ENCODE results near the gene NCOA4.
"Not testable (repeated sequence)": the region's sequence is repeated elsewhere in the genome, so short reads cannot be mapped to it uniquely, and the experiment has no call there.

The NCOA4 gene

DNA sequence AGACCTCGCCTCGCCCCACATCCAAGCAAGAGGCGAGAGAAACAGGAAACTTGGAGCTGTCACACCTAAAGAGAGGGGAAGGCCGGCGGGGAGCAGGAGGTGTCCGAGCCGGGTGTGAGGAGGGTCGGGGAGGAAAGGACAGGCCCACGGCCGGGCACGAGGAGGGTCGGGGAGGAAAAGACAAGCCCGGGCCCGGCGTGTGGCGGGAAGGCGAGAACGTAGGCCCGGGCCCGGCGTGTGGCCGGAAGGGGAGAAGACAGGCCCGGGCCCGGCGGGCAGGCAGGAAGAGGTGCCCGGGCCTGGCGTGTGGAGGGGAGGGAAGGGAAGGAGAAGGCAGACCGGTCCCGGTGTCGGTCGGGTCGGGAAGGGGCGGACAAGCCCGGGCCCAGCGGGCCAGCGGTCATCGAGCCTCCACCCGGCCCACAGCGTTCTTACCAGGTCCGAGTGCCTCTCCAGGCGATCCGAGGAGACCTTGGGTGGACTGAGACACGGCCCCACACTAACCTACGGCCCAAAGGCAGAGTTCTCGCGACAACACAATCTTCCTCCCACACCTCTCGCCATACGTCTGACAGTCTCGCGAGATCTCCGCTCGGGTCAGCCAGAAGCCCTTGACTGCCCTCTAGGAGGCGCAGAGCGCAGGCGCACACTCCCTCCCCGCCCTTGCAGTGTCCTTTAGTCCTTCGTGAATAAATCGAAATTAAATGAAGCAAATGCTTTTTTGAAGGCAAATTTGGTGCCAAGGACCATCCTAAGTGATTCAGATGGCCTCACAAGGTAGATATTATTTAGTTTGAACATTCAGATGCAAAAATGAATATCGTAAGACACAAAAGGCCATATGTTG lies at the start of gene NCOA4:
Gene NCOA4, minus strand, starts transcription at position 533 of the 847 bp plus-strand sequence. CDS start 13,943 bp downstream, outside the sequence.
- DNase-seq (ENCODE audit: low read depth), result peak; percentile 92

- no peak for DNase-seq (ENCODE audit: low read depth)
Measured at GRCh38 chr10:46079831-46080585, 49.6 kb upstream of the NCOA4 start.

- no peak for DNase-seq (ENCODE audit: low read depth)
Measured at GRCh38 chr10:46077731-46078413, 47.4 kb upstream of the NCOA4 start.

- no peak for DNase-seq (ENCODE audit: low read depth)
Measured at GRCh38 chr10:46077141-46077554, 46.7 kb upstream of the NCOA4 start.

DNA sequence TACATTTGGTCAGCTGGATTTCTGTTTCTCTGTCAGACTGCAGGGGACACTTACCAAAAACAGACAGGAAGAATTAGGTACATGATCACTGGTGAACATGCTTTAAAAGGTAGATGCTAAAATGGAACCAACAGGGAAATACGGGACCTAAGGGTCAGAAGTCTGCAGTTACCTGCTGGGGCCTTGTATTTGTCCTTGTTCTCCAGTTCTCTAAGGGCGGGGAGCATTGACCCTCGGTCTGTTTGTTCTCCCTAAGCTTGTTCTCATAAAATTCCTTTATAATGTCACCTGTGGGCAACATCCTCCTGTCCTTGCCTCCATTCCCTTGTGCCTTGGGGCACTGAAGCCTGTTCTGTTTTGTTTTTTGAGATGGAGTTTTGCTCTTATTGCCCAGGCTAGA lies 45.4 kb upstream of the NCOA4 start:
- no peak for DNase-seq (ENCODE audit: low read depth)

DNA sequence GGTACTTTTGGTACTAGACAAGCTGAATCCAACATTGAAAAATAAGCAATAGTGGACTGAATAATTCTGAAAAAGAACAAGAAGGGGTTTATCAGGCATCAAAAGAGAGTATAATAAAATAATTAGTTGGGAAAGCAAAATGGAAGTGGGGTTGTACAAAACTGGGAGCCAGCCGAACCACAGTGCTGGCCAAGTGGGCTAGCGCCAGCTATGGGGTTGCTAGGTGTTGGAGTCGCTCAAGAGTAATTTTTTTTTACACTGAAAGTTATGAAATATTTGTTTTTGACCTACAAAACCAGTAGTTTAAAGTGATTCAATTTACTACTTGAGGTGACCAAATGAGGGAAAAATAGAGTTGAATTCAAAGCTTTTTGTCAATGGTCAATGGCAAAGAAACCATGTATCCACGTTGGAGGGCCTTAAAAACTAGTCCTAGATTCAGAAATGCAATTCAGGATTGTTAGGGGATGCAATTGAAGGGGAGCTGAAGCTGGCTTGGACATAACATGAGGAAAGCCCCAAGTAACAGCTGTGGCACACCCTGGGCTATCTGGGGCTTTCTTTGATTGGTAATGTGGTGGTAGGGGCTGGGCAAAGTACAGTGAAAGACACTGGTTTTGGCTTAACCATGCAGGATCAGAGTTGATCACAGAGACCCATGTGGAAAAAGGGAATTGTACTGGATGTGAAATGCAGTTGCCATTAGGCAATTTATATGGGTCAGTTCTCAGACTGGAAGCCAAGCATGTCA lies 43.9 kb upstream of the NCOA4 start:
- DNase-seq (ENCODE audit: low read depth), result no peak

- no peak for DNase-seq (ENCODE audit: low read depth)
Measured at GRCh38 chr10:46073564-46073963, 43.1 kb upstream of the NCOA4 start.

DNA sequence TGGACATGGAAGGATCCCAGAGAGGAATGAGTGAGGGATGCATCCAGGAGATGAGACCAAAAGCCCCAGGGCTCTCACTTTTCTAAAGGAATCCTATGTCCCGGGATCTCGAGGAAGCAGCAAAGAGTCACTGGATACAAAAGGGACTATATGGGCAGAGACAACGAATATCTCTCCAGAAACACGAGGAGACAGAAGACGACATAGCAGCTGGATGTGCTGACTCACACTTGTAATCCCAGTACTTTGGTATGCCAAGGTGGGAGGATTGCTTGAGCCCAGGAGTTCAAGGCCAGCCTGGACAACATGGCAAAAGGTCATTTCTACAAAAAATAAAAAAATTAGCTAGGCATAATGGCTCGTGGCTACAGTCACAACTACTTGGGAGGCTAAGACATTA lies 40.3 kb upstream of the NCOA4 start:
- no peak for DNase-seq (ENCODE audit: low read depth)

DNA sequence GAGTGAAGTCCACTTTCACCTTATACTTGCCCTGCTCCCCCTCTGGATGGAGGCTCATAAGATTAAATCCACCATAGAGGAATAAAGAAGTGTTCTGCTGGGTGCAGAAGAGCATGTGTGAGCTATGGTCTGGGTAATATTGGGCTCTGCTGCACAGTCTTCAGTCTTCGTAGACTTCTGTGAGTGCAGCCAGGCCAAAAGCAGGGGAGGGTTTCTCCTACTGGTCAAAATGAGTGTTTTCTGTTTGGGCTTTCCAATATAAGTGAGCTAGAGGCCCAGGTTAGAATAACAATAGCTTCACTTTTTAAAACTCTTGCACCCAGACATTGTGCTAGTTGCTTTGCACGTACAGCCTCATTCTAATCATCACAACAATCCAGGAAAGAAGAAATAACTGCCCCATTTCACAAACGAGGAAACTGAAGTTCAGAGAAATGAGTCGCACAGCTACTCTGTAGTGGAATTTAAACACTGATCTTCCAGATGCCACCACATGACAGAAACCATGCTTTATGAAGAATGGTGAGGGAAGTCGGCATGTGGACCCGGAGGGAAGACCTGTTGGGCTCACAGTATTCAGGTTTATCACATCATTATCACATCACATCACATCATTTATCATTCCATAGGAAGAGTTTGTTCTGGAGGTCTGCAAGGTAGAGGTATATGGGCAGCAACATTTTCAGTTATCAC lies 39.5 kb upstream of the NCOA4 start:
- no peak for DNase-seq (ENCODE audit: low read depth)

- no peak for DNase-seq (ENCODE audit: low read depth)
Measured at GRCh38 chr10:46068905-46069304, 38.5 kb upstream of the NCOA4 start.

- DNase-seq (ENCODE audit: low read depth), result no peak
Measured at GRCh38 chr10:46068117-46068516, 37.7 kb upstream of the NCOA4 start.

DNA sequence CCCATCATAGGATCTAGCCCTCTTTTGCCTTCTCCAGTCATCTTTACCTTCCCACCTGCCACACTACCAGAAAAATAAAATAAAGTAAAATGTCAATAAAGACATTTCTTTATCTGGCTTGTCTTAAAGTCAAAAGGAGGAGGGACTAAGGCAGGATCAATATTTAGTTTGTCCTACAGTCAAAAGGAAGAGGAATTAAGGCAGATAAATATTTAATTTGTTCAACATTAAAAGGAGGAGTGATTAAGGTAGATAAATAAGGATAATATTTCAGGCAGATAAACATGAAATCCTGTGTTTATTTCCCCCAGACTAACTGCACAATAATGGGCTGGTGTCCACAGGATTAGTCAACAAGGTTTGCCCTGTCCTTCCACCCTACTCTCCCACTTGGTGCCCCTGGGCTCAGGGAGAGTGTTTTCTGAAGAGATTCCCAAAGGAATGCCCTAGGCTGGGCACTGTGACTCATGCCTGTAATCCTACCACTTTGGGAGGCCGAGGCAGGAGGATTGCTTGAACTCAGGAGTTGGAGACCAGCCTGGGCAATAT lies 33.9 kb upstream of the NCOA4 start:
- DNase-seq (ENCODE audit: low read depth), result no peak

DNA sequence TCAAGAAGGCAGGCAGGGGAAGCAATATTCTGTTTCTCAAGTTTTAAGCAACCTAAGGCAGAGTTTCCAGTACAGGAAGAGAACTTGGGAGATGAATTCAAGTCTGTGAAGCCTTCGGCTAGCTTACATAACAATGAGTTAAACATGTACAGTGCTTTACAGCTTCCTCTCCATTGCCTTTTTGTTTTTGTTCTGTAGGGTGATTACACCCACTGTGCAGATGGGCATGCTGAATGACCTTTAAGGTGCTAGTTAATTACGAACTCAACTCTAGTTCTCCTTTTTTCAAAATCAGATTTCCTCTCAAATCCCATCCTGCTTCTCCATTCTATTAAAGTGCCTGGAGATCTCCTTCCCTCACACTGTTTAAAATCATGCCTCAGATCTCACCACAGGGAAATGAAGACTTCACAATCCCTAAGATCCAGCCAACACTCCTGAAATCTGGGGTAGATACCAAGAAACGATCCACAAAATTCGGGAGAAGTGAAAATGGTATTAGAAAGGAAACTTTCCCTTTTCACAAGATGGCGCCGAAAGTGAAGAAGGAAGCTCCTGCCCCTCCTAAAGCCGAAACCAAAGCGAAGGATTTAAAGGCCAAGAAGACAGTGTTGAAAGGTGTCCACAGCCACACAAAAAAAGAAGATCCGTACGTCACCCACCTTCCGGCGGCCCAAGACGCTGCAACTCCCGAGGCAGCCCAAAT lies 32.5 kb upstream of the NCOA4 start:
- no peak for DNase-seq (ENCODE audit: low read depth)

- no peak for DNase-seq (ENCODE audit: low read depth)
Measured at GRCh38 chr10:46060706-46061105, 30.3 kb upstream of the NCOA4 start.

GRCh38 chr10:46057927-46058326 lies 27.5 kb upstream of the NCOA4 start:
- DNase-seq (ENCODE audit: low read depth), result not testable (repeated sequence)

DNA sequence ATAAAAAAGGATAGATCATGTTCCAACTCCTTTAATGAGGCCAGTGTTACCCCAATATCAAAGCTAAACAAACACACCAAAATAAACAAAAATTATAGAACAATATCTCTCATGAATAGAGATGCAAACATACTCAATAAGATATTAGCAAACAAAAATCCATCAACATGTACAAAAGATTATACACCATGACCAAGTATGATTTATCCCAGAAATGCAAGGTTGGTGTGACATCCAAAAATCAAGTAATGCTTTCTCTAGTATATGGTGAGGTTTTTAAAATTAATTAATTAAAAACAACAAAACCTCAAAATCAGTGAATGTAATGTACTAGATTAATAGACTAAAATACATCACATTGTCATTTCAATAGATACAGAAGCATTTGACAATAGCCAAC lies 26.6 kb upstream of the NCOA4 start:
- DNase-seq (ENCODE audit: low read depth), result no peak

GRCh38 chr10:46055771-46056170 lies 25.3 kb upstream of the NCOA4 start:
- no peak for DNase-seq (ENCODE audit: low read depth)

DNA sequence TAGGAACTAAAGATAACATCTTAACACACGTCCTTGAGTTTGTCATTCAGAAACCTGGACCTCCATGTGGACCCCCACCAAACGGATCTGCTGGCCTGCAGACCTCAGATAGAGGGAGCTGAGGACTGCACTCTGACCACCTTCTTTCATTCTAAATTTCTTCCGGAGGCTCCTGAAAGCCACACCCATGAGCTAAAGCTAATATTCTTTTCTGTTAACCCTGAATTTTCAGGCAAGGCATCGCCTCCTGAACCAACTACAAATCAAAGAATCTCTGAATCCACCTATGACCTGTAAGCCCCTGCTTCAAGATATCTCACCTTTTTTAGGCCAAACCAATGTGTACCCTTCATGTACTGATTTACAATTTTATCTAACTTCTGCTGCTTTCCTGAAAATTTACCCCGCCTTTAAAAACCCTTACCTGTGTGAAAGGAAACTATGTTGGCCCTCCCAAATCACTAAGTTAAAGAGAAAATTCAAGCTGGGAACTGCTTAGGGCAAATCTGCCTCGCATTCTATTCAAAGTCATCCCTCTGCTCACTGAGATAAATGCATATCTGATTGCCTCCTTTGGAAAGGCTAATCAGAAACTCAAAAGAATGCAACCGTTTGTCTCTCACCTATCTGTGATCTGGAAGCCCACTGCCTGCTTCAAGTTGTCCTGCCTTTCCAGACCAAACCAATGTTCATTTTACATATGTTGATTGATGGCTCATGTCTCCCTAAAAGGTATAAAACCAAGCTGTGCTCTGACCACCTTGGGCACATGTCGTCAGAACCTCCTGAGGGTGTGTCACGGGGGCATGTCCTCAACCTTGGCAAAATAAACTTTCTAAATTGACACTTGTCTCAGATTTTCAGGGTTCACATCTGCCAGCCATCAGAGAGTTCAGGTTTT lies 23.4 kb upstream of the NCOA4 start:
- no peak for DNase-seq (ENCODE audit: low read depth)

DNA sequence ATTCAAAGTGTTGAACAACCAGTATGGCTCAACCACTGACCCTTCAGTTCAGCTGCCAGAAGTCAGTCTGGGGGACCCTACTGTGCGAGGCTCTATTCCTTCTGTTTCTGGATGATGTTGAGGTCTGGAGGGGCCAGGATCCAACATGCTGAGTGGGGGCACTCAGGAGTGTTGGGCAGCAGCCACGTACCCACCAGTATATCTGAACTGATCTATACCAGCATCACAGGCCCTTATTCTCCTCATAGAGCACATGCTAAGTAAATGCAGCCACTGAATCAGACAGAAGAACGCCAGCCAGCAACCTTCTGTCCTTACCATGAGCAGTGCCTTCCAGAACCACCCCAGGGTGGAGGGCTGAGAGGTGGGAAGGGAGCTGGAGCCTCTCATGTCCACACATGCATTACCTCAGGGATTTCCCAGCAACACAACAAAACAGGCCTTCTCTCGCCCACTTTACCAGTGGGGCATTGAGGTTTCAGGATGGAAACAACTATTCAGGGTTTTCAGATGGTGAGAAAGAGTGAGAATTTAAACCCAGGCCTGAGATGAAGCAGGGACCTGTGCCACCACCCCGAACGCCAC lies 22.5 kb upstream of the NCOA4 start:
- DNase-seq (ENCODE audit: low read depth), result no peak
